ENCODE data around the gene EBF3. TPM values are rescaled to one million over a fixed set of nuclear protein-coding genes. Genes with fewer than 3 reads are reported as not detected.

The EBF3 gene
- total RNA-seq, 2 donors from 2014 or later, result 0.12 to 0.80 TPM

GRCh38 chr10:129933456-129934092, 30.5 kb downstream of the EBF3 start:
- H3K9ac ChIP-seq (ENCODE audit: low read depth in 2 of 2, low read length in 2 of 2), result no peak overlapping the region
- no peak for TF ChIP-seq CTCF (IDR thresholded peaks at IDR 0.05)
- no peak overlapping the region for H3K27ac ChIP-seq
- no peaks in the 10 kb centered on the region for H3K36me3 ChIP-seq
- no peak for DNase-seq
- H3K27me3 ChIP-seq, result no peaks in the 10 kb centered on the region
- no peaks in the 10 kb centered on the region for H3K4me1 ChIP-seq
- no peaks in the 10 kb centered on the region for H3K9me3 ChIP-seq
- intact Hi-C loops (cut with DNase I), result no loop called here
- no peak overlapping the region for H3K4me3 ChIP-seq

DNA sequence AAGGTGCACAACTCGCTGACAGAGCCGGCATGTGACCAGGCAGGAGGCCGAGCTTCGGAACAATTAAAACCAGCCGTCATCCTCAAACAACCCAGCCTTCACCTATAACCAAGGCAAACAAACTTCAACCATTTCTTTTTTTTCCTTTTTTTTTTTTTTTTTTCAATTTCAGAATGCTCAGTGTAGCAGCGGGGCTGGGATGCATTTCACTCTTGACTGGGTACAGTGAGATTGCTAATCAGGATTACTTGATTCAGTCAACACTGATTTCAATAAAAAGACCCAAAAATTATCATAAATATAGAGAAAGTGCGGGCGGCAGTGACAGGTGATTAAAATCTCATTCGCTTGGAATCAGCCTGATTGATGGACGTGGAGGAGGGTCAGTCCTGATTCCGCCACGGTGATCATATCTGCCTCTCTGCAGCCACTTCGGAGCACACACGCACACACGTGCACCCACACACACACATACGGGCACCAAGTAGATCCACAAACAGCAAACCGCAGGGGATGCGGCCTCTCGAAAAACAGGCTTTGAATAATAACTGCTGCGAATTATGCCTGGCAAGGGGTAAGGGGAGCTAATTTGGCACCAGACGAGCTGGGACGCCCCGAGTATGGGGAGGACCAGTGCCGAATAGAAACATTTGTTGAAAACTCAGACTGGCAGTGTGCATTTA, 31.2 kb downstream of the EBF3 start:
- no peak overlapping the region for H3K9ac ChIP-seq (ENCODE audit: low read depth in 2 of 2, low read length in 2 of 2)
- no peak for TF ChIP-seq CTCF (IDR thresholded peaks at IDR 0.05)
- DNase-seq, result no peak
- no peak overlapping the region for H3K4me3 ChIP-seq
- intact Hi-C loops (cut with DNase I), result no loop called here
- H3K4me1 ChIP-seq, result no peaks in the 10 kb centered on the region
- no peaks in the 10 kb centered on the region for H3K27me3 ChIP-seq
- no peaks in the 10 kb centered on the region for H3K36me3 ChIP-seq
- H3K27ac ChIP-seq, result no peak overlapping the region
- no peaks in the 10 kb centered on the region for H3K9me3 ChIP-seq

DNA sequence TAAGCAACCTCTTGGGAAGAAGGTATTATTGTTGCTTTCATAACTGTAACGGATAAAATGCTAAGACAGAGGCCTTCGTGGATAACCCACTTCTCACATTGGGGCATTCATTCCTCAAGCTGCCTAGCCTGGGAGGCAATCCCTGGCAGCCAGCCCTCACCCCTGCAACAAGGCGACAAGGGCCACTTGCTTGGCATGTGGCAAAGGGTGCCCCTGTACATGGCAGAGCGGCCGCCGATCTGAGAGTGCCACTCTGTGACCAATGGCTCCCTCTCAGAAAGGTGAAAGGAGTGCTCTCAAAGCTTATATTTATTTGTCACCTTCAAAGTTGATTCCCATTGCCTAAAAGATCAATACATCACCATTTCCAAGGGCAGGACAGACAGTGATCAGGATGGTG, 31.9 kb downstream of the EBF3 start:
- no peak for TF ChIP-seq CTCF (IDR thresholded peaks at IDR 0.05)
- Histone ChIP-seq H3K36me3 (no peaks in the 10 kb centered on the region), H3K27me3 (no peaks in the 10 kb centered on the region), H3K4me1 (no peaks in the 10 kb centered on the region), H3K9ac (ENCODE audit: low read depth in 2 of 2, low read length in 2 of 2) (no peak overlapping the region), H3K9me3 (no peaks in the 10 kb centered on the region), H3K4me3 (no peak overlapping the region), H3K27ac (no peak overlapping the region)
- no peak for DNase-seq
- intact Hi-C loops (cut with DNase I), result no loop called here

DNA sequence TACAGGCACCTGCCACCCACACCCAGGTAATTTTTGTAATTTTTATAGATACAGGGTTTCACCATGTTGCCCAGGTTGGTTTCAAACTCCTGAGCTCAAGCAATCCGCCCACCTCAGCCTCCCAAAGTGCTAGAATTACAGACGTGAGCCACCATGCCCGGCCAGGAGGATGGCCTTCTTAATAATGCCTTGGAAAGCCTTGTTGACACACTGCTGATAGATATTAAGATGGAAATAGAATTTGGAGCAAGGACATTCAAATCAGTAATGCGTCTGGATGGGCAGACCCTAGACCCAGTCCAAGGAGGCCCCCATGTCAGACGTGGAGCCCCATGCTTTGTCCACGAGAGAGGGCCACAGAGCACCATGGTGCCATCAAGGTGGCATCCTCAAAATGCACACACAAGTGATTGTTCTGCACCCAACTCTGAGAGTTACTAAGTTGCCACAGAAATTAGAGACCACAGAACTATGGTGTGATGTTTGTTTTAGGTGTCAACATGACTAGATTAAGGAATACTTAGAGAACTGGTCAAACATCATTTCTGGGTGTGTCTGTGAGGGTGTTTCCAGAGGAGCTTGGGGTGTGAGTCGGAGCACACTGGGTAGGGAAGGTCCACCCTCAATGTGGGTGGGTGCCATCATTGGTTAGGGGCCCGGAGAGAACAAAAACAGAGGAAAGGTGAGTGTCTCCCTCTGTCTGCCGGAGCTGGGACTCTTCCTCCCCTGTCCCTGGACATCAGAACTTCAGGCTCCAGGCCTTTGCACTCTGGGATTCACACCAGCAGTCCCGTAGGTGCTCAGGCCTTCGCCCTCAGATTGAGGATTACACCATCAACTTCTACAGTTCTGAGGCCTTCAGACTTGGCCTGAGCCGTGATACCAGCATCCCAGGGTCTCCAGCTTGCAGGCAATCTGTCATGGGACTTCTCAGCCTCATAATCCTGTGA, 34.5 kb downstream of the EBF3 start:
- Histone ChIP-seq H3K9ac (ENCODE audit: low read depth in 2 of 2, low read length in 2 of 2) (no peak overlapping the region), H3K27me3 (no peaks in the 10 kb centered on the region), H3K27ac (no peak overlapping the region), H3K4me3 (no peak overlapping the region), H3K4me1 (no peaks in the 10 kb centered on the region), H3K9me3 (no peaks in the 10 kb centered on the region), H3K36me3 (no peaks in the 10 kb centered on the region)
- no peak for TF ChIP-seq CTCF (IDR thresholded peaks at IDR 0.05)
- intact Hi-C loops (cut with DNase I), result no loop called here
- DNase-seq, result no peak

GRCh38 chr10:129927351-129928120, 36.5 kb downstream of the EBF3 start:
- intact Hi-C loops (cut with DNase I), result no loop called here
- Histone ChIP-seq H3K4me3 (no peak overlapping the region), H3K4me1 (no peaks in the 10 kb centered on the region), H3K27ac (no peak overlapping the region), H3K9me3 (no peaks in the 10 kb centered on the region), H3K27me3 (no peaks in the 10 kb centered on the region), H3K9ac (ENCODE audit: low read depth in 2 of 2, low read length in 2 of 2) (no peak overlapping the region), H3K36me3 (no peaks in the 10 kb centered on the region)
- no peak for TF ChIP-seq CTCF (IDR thresholded peaks at IDR 0.05)
- DNase-seq, result no peak

All from colonic mucosa (tissue), 4 donors.